Psoas muscle (tissue), 8 donors: ENCODE data around the gene HCK. TPM values are rescaled to one million over a fixed set of nuclear protein-coding genes. Genes with fewer than 3 reads are reported as not detected.
A peak's percentile ranks its signal among the peaks of the same experiment; 100 is the strongest.

Source experiments
- ATAC-seq, 4 donors: fragments of 200-7000 bp; cut with Tn5 transposase; one replicate each; pipeline ENCODE4 v1.9.1; 2020; ENCODE audit warnings: moderate library complexity in 3 of 4, mild to moderate bottlenecking in 2 of 4
- DNase-seq, 2 donors: peaks; one replicate each; pipeline ENCODE4 v3.0.0-alpha.2; 2020
- H3K27ac ChIP-seq: fragments of 200-600 bp; one replicate; pipeline ENCODE4 v1.8.0; 2022
- H3K27me3 ChIP-seq, 3 donors: fragments of 200-600 bp in 1 of 3; one replicate each; pipeline versions ENCODE4 v1.6.1 to v1.8.0; 2013 to 2022; ENCODE audit warnings: low read length in 2 of 3, mild to moderate bottlenecking in 2 of 3, moderate library complexity in 1 of 3; ENCODE audit not compliant: insufficient read depth in 3 of 3
- H3K36me3 ChIP-seq, 2 donors: fragments of 200-600 bp in 1 of 2; one replicate each; pipeline versions ENCODE4 v1.6.1 to v1.8.0; 2013 to 2022; ENCODE audit warnings: low read depth in 1 of 2, mild to moderate bottlenecking in 1 of 2, moderate library complexity in 1 of 2; ENCODE audit not compliant: insufficient read depth in 1 of 2
- H3K4me1 ChIP-seq: fragments of 200-600 bp; one replicate; pipeline ENCODE4 v1.8.0; 2022
- H3K4me3 ChIP-seq: fragments of 200-600 bp; one replicate; pipeline ENCODE4 v1.8.0; 2022; ENCODE audit warnings: mild to moderate bottlenecking
- H3K9me3 ChIP-seq: fragments of 200-600 bp; one replicate; pipeline ENCODE4 v1.8.0; 2022
- CTCF ChIP-seq: fragments of 200-600 bp; IDR thresholded peaks from one replicate; pipeline ENCODE4 v1.8.0; 2022; ENCODE audit warnings: antibody characterized with exemption
- WGBS, 3 donors: extraction: QIAGEN DNeasy Blood & Tissue Kit; methylation state at CpG; one replicate each; pipeline versions ENCODE4 v1.1.6 to v1.1.7; 2013; 5-methylcytosine and 5-hydroxymethylcytosine counted together
- intact Hi-C, 2 donors: fragments of 100-400 bp; cut with DNase I; formaldehyde crosslinking; loops; one replicate each; pipeline versions ENCODE4 v1.11.0 to v1.14.2; 2022
- polyA plus RNA-seq, 3 donors: library from polyadenylated mRNA; stranded (reverse); fragments of 200-250 nt; gene quantifications; one replicate each; pipeline ENCODE4 v1.2.3, GENCODE V29; 2013
- total RNA-seq, 4 donors: library from RNA; stranded (reverse); fragmentation: NEBNext Ultra II Directional in 2 of 4; extraction: Animal tissue kit (Norgen Biotek cat#: 25700) in 2 of 4; gene quantifications; one replicate each; pipeline versions ENCODE4 v1.2.1 to v1.2.4, GENCODE V29; 2021 to 2023
- donor health status: healthy with polysubstance abuse.
- donor health status: DM: no; HTN: no; CAD: no; lungs with moderate emphysema.
- donor health status: Bipolar disorder and iron deficiency.
- donor health status: healthy.
- donor health status: DM: yes; HTN: yes; CAD: no.
- donor health status: DM: no; HTN: no; CAD: no.
- donor health status: DM: no; HTN: no; CAD: no.
- donor health status: DM: yes; HTN: yes; CAD: no.

Gene HCK
- total and polyA plus RNA-seq, 7 donors, result 0.79 to 5.5 (median 1.9) TPM

- H3K36me3 ChIP-seq, result peaks cover 0 to 9% of the 10 kb centered on the region in 2 donors
- no peak for ATAC-seq
- H3K9me3 ChIP-seq, result no peaks in the 10 kb centered on the region
- H3K27me3 ChIP-seq, result no peaks in the 10 kb centered on the region
- no peak for TF ChIP-seq CTCF
- 84 to 93% (median 91%) methylated on average over 2 of the region's 2 CpGs for WGBS, 3 donors
- H3K4me1 ChIP-seq, result peaks cover 36% of the 10 kb centered on the region
- DNase-seq, result no peak
- intact Hi-C loops, result no loop called here
- H3K27ac ChIP-seq, result no peak overlapping the region
- no peak overlapping the region for H3K4me3 ChIP-seq
Measured at GRCh38 chr20:32128167-32128566, 76.1 kb downstream of the HCK start.

DNA sequence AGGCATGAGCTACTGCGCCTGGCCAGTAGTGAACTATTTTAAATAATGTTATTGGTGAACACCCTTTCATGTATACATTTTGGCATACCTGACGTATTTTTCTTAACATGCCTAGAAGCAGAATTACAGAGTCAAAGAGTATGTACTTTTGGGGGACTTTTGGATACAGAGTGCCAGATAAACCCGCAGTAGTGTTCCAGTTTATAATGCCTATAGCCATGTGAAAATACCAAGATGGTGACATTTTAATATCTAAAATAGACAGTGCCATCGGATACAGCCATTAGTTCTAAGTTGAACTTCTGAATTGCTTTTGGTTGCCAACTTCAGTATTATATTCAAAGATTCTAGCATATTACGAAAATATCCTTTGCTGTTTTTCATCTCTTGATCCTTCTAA lies 77.8 kb downstream of the HCK start:
- TF ChIP-seq CTCF, result no peak
- WGBS, 3 donors, result 56 to 79% (median 62%) methylated on average over 5 of the region's 5 CpGs
- H3K27ac ChIP-seq, result no peak overlapping the region
- H3K4me1 ChIP-seq, result peaks cover 36% of the 10 kb centered on the region
- no peaks in the 10 kb centered on the region for H3K9me3 ChIP-seq
- H3K27me3 ChIP-seq, result no peaks in the 10 kb centered on the region
- H3K36me3 ChIP-seq, result peaks cover 4 to 18% of the 10 kb centered on the region in 2 donors
- intact Hi-C loops, result no loop called here
- peak in 2 of 4 donors; percentile 55 to 62 for ATAC-seq
- H3K4me3 ChIP-seq, result no peak overlapping the region
- DNase-seq, result no peak

DNA sequence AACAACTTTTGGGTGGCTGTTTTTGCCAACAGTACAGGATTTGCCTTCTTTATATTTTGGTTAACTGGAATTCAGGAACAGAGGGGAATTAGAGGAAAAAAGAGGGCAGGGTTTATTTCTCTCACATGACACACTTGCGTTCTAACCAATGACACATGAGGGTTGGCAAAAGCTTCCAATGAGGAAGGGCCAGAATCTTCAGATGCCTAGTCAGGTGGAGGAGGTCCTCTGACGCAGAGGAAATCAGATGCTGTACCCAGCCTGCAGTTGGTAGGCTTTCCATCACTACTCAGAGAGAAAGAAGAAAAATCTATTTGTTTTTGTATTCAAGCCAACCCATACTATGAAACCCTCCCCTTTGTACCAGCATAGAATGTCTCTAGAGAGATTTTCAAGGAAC lies 78.3 kb downstream of the HCK start:
- DNase-seq (no peak), ATAC-seq (peak; percentile 62 to 92 (median 68))
- peaks cover 4 to 23% of the 10 kb centered on the region in 2 donors for H3K36me3 ChIP-seq
- H3K27ac ChIP-seq, result no peak overlapping the region
- WGBS, 3 donors, result 21 to 87% (median 47%) methylated on average over 2 of the region's 2 CpGs
- no peaks in the 10 kb centered on the region for H3K27me3 ChIP-seq
- intact Hi-C loops, result no loop called here
- no peaks in the 10 kb centered on the region for H3K9me3 ChIP-seq
- H3K4me3 ChIP-seq, result no peak overlapping the region
- no peak for TF ChIP-seq CTCF
- peaks cover 36% of the 10 kb centered on the region for H3K4me1 ChIP-seq

- peaks cover 36% of the 10 kb centered on the region for H3K4me1 ChIP-seq
- 25 to 77% (median 64%) methylated on average over 2 of the region's 2 CpGs for WGBS, 3 donors
- H3K36me3 ChIP-seq, result peaks cover 4 to 30% of the 10 kb centered on the region in 2 donors
- no peak overlapping the region for H3K27ac ChIP-seq
- ATAC-seq, result peak in 3 of 4 donors; percentile 35 to 55 (median 42)
- no peaks in the 10 kb centered on the region for H3K27me3 ChIP-seq
- no peak overlapping the region for H3K4me3 ChIP-seq
- intact Hi-C loops, result no loop called here
- DNase-seq, result no peak
- no peaks in the 10 kb centered on the region for H3K9me3 ChIP-seq
- TF ChIP-seq CTCF, result no peak
Measured at GRCh38 chr20:32130965-32131364, 78.9 kb downstream of the HCK start.

GRCh38 chr20:32132911-32133549 lies 81.0 kb downstream of the HCK start:
- 81 to 84% (median 83%) methylated on average over 10 of the region's 10 CpGs for WGBS, 3 donors
- intact Hi-C loops, result no loop called here
- DNase-seq (no peak), ATAC-seq (no peak)
- TF ChIP-seq CTCF, result no peak
- Histone ChIP-seq H3K4me1 (peaks cover 25% of the 10 kb centered on the region), H3K36me3 (peaks cover 4 to 50% of the 10 kb centered on the region in 2 donors), H3K9me3 (no peaks in the 10 kb centered on the region), H3K4me3 (no peak overlapping the region), H3K27ac (no peak overlapping the region), H3K27me3 (no peaks in the 10 kb centered on the region)
